HG03097 (cell line): Measurements from ENCODE around the gene PTGIS.

Source experiments
- ATAC-seq: cut with Tn5 transposase; IDR thresholded peaks from one replicate; pipeline ENCODE4 v1.9.1; 2021; ENCODE audit not compliant: unreplicated experiment, low FRiP score

PTGIS gene

GRCh38 chr20:49560646-49561045 is 7.3 kb downstream of the PTGIS start:
- no peak for ATAC-seq

- no peak for ATAC-seq
These were observed 7.8 kb downstream of the PTGIS start for GRCh38 chr20:49560186-49560585.

DNA sequence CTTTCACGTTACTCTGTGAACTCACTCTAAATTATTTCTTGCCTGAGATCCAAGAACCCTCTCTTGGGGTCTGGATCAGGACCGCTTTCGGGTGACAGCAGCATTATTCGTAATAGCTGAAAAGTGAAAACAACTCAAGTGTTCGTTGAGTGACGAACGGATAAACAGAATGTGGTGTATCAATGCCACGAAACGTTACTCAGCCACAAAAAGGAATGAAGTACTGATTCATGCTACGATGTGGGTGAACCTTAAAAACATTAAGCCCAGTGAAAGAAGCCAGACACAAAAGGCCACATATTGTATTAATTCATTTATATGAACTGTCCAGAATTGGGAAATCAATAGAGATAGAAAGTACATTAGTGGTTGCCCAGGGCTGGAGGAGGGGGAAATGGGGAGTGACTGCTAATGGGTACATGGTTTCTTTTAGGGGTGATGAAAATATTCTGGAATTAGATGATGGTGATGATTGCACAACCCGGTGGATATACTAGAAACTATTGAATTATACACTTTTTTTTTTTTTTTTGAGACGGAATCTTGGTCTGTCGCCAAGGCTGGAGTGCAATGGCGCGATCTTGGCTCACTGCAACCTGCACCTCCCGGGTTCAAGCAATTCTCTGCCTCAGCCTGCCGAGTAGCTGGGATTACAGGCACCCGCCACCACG is 8.4 kb downstream of the PTGIS start:
- ATAC-seq = no peak

DNA sequence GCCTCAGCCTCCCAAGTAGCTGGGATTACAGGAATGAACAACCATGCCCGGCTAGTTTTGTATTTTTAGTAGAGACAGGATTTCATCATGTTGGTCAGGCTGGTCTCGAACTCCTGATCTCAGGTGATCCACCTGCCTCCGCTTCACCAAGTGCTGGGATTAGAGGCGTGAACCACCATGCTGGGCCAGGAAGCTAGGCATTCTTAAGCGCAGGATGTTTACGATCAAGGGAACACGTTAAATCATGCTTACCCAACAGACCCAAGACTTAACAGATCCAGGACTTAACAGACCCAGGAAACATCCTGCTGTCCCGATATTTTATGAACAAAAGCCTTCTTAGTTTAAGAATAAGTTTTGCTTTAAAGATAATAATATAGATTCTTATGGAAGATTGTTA is 9.1 kb downstream of the PTGIS start:
- no peak for ATAC-seq

GRCh38 chr20:49557449-49557848 is 10.5 kb downstream of the PTGIS start:
- ATAC-seq = no peak

DNA sequence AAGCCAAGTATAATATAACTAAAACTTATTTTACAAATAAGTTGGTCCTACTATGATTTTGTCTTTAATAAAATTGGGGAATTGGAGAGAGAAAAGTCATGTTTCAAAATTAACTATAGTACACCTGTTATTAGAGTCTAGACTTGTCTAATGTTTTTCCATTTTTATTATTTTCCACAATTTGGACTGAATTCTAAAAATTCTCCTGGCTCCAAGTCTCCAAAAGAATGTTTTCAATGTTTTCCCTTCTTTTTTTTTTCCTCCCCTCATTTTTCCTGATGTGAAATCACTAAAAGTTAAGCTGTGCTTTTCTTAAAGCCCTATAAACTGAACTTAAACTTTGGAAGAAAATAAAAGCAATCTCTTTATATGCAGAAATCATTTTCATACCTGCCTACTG is 11.3 kb downstream of the PTGIS start:
- no peak for ATAC-seq

GRCh38 chr20:49549801-49550551 is 18.0 kb downstream of the PTGIS start:
- ATAC-seq = no peak

- no peak for ATAC-seq
These were observed 19.5 kb downstream of the PTGIS start for GRCh38 chr20:49548371-49548947.

- ATAC-seq = no peak
These were observed 22.4 kb downstream of the PTGIS start for GRCh38 chr20:49545572-49545971.

DNA sequence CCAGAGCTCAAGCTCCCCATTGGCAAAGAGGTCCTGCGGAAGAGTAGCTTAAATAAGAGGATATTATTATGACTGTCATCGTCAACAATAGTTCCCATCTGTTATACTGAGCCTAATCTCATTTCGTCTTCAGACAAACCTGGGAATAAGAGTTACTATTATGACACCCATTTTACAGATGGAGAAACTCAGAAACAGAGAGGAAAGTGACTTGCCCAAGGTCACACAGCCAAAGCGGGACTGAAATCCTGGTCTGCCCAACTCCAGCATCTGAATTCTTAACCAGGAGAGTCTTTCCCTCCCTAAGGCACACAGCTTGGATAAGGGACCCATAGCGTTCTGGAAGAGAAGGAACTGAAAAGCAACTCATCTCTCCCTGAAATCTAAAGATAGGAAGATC is 23.4 kb downstream of the PTGIS start:
- no peak for ATAC-seq

DNA sequence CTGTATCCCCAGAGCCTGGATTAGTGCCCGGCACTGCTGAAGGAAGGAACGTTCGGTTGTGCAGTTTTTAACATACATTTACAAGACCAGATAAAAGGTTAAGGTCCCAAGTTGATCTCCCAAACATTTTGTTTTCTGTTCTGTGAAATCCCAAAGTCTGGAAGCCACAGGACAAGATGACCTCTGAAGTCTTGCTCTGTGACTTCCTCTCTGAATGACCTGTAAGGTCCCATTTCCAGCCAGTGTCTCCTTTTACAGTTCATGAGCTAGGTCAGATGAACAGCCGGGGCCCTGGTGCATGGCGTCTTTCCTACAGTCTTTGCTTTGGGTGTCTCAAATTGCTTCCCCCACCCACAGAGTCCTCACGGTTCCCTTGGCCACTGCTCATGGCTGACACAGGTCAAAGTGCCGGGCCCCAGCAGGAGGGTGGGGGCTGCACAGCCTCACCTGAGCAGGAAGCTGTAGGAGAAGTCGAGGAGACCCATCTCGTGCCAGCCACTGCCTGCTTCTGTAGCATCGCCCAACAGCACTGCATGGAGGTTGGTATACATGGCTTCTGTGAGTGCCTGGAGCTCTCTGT is 24.0 kb downstream of the PTGIS start:
- ATAC-seq = no peak

DNA sequence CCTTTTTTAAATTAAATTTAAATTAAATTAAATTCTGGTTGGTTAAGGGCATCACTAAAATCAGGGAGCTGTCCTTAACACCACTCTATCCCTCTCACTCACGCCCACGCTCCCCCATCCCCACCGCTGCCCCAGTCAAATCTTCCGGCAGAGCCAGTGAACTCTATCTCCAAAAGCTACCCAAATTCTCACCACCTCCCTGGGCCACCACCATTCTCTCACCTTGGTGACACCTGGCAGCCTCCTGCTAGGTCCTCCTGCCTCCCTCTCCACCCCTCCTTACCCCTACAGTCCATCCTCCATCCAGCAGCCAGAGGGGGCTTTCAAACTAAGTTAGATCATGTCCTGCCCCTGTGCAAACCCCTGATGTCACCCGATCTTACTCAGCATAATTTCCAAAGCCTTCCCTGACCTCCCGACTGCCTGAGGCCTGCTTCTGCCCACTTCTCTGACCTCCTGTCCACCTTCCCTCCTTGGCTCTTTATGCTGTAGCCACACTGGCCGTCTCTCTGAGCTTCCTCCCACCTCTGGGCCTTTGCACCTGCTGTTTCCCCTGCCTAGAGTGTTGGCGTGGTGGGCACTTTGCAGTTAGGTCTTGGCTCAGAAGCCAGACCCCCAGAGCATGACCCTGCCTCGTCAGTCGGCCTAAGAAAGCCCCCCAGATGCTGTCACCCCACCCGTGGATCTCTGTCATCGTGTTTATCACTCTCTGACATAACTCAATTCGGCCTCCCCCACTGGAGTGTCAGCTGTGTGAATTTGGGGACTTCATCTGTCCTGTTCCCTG is 24.7 kb downstream of the PTGIS start:
- no peak for ATAC-seq

DNA sequence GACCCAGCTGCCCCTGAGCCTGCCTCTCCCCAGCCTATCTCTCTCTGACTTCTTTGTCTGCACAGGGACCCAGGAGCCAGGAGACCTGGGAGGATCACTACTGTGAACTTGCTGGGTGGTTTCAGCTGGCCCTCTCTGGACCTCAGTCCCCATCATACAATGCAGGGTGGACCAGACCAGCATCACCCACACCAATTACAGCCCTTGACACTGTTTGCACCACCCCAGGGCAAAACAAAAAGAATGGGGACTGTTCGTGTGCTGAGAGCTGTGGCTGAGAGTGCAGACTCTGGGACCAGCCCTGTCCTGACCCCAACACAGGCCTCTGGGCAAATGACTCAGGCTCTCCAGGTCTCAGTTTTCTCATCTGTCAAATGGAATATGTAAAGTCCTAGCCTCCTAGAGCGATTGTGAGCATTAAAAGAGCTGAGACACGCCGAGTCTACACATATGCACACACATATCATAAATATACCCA is 25.4 kb downstream of the PTGIS start:
- no peak for ATAC-seq

GRCh38 chr20:49541733-49542513 is 26.0 kb downstream of the PTGIS start:
- ATAC-seq = no peak

- ATAC-seq = no peak
These were observed 27.1 kb downstream of the PTGIS start for GRCh38 chr20:49540687-49541435.

- ATAC-seq = no peak
These were observed 27.7 kb downstream of the PTGIS start for GRCh38 chr20:49540232-49540620.

DNA sequence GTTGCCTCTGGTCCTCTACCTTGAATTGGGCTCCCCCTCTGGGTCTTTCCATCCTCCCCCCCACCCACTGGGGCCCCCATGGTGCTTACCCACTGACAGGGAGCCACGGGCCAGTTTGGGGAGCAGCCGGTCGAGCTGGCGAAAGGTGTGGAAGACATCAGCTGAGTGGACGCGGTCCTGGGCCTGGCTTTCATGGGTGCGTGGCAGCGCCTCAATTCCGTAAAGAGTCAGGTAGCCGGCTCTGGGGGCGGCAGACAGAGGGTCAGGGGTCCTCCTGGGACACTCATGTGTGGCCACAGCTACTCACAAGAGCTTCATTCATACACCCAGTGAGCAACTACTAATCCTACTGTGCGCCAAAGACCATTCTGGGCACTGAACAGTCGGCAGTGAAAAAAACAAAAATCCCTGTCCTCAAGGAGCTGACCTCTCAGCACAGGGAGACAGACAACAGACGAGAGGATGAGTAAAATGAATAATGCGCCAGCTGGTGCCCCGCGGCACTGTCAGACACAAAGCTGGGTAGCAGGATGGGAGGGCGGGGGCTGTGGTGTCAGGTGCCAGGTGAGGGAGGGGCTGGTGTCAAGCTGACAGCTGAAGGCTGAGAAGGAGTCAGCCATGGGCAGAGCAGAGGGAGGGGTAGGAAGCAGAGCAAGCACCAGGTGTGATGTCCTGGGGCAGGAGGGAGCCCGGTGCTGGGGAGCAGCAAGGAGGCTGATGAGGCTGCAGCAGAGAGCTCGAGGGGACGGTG is 28.3 kb downstream of the PTGIS start:
- no peak for ATAC-seq

DNA sequence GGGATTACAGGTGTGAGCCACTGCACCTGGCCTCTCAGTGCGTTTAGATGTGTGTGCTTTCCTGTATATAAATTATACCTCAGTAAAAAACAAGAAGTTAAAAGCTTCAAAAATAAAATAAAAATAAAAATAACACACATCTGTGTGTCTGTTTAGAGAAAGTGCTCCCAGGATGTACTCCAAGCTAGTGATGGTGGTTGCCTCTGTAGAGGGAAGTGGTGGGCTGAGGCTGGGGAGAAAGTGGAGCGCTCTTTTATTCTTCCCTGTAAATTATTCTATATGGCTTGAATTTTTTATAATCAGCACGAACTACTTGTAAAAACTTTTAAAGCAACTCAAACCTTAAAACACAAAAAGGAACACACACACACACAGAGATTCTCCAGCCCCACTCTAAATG is 29.0 kb downstream of the PTGIS start:
- ATAC-seq = no peak
